ENCODE data around the gene FRG2. TPM values are rescaled to one million over a fixed set of nuclear protein-coding genes. Genes with fewer than 3 reads are reported as not detected.
A peak's percentile ranks its signal among the peaks of the same experiment; 100 is the strongest.

The FRG2 gene
- total RNA-seq, 4 donors from 2014 or later, result not detected

Small RNAs within 50 kb of the gene (small RNA-seq; reads per million reads assigned to genes)
- gene RNA5SP174 (not detected), gene RNA5SP175 (2.5 reads per million, percentile 71 among the genes with 10 or more reads in this experiment)

Other genes with a start within 250 kb of the FRG2 start
- gene FRG1, start 86.4 kb downstream of the FRG2 start, total RNA-seq, result 10 to 100 TPM; 37.9 to 67.0 (median 49.6) TPM
- gene DBET, start 37.2 kb upstream of the FRG2 start, total RNA-seq, result not detected
- not detected for gene DUX4, start 146.5 kb upstream of the FRG2 start, total RNA-seq

Data from tibial nerve (tissue), 4 donors.